IPS-NIHi7 (cell line): ENCODE results near the gene TBL1X.

Source experiments
- DNase-seq: peaks from one replicate; pipeline ENCODE4 v3.0.0; 2012; ENCODE audit warnings: mixed read lengths; ENCODE audit errors: extremely low spot score

Gene TBL1X

DNA sequence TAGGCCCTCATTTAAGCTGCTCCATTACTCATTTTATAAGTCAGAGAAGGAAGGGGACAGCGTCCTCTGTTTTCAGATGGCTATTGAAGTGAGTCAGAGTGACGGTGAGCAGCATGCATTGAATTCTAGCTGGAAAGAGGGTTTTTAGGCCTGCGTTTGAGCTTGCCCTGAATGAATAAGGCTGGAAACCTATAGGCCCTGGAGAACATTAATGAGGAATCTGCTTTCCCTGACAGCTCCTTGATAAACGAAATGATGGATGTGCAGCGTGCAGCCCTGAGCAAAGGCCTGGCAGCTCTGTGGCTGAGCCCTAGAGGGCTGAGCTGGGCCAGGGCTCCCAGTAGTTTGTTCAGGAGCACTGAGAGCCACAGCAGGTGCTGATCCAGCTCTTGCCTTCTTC is 33.4 kb downstream of the TBL1X start:
- DNase-seq: no peak

DNA sequence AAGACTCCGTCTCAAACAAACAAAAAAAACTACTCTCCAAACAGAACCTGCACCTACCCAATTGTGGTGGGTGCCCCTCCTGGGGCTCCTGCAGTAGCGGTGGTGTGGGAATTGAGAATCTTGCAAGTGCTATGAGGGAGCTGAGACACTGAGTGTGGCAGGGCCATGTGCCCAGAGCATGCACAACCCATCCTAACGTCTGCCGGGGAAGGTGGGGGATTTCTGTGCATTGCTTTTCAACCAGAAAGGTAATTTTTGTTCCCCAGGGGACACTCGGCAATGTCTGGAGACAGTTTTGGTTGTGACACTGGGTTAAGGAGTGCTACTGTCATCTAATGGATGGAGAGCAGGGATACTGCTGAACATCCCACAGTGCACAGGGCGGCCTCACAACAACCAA is 35.7 kb downstream of the TBL1X start:
- DNase-seq: no peak

DNA sequence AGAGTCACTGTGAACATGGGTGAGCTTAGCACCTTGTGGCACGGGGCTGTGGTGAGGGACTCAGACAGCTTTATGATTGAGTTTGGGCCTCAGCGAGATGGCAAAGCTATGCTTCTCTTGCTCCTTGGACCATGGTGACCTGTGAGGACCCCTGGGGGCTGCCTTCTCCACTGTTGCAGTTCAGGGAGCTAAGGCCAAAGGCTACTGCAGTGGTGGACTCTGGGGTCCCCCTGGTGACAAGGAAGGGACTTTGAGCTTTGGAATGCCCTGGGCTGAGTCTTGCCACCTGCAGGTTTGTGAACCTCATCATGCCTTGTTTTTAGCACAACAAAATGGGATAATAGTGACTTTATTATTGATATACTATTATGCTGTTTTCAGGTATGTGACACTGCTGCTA is 36.5 kb downstream of the TBL1X start:
- DNase-seq: peak; percentile 22

DNA sequence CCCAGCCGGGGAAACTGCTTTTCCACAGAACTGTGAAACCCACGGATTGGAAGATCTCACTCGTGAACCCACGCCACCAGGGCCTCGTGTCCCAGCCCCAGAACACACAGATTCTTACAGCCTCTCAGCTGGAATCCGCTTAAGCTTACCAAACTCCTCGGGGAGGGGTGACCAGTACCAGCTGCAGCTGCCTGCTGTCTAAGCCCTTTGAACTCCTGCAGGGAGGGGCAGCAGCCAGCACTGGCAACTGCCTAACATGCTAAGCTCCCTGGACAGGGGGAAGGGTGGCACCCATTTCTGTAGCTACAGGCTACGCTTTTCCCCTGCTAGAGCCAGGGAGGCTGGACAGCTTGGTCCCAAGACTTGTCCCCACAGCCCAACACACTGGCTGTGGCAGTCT is 38.4 kb downstream of the TBL1X start:
- DNase-seq: no peak

DNA sequence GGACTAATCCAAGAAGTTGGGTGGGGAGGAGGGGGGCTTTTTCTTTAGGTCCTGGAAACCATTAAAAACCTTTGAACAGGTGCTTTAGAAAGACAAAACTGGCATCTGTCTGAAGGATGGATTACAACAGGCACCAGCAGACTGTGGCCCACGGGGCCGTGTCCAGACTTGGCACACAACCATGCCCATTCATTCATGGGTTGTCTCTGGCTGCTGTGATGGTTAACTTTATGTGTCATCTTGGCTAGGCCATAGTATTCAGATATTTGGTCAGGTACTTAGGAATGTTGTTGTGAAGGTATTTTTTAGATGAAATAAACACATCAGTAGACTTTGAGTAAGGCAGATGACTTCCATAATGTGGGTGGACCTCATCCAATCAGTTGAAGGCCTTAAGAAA is 45.5 kb downstream of the TBL1X start:
- DNase-seq: no peak

DNA sequence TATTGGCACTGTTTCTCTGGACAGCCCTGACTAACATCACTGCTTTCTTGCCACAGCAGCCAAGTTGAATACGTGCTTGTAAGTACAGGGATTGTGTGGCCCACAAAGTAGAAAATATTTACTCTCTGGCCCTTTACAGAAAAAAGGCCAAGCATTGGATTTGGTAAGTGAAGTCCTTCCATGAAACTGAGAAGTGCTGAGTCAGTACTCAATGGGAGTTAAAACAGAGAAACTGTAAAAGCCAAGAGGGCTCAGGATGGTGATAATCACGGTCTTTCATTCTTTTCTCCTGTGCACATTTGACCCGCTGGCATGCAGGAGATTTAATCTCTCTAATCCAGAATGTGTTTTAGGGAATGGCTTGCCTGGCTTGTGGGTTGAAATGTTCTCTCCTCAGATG is 46.1 kb downstream of the TBL1X start:
- no peak for DNase-seq

DNA sequence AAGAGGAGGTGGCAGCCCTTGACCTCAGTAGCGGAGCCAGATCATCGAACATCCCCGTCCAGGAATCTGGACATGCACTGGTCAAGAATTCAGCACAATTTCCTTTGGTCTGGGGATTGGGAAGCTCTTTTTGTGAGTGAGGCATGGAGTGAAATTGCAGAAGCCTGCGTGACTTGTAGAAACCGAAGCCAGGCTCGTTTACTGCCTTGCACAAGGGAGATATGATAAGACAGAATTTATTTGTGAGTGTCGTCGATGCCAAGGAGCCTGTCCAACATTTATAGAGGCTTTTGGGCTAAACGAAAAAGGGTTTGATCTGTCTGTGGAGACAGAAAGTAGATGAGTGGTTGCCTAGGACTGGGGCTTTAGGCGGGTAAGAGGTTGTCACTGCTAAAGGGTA is 50.6 kb downstream of the TBL1X start:
- no peak for DNase-seq

DNA sequence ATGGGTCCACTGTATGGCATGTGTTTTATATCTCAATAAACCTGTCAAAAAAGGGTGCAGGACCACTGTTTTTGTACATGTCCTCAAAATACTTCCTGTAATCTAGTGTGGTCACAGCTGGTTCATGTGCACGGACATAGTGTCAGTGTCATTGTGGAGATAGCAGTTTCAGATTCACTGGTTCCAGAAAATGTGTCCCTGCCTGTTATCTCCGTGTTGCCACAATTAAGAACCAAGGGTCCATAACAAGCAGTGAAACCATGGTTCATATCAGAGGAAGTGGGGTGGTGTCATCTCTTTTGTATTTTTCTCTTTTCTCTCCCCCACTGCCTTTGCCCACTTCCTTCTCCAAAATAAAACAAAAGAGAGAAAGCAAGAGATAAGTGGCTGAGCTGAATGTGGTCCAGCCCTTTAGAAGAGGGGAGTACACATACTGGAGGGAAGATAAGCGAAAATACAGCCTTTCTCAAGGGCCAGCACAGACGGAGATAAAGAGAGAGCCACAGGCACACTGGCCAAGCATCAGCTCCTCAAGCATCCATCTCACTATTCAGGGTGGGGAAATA is 51.2 kb downstream of the TBL1X start:
- no peak for DNase-seq

DNA sequence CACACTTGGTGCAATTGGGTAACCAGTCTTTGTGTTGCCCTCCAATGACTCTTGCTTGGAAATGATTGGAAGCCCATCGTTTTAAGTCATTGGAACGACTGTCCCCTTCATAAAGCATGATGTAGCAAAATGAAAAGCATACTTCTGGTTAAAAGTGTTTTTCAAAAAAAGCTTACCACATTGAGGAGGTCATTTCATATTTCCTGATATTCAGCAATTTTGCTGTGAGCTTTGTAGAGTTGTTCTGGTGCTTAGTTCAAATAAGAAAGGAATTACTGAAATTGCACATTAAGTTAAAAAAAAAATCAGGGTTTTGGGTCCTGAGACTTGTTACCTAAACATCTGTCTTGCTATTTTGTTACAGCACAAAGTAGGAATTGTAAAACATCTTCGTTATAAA is 51.8 kb downstream of the TBL1X start:
- DNase-seq: no peak

DNA sequence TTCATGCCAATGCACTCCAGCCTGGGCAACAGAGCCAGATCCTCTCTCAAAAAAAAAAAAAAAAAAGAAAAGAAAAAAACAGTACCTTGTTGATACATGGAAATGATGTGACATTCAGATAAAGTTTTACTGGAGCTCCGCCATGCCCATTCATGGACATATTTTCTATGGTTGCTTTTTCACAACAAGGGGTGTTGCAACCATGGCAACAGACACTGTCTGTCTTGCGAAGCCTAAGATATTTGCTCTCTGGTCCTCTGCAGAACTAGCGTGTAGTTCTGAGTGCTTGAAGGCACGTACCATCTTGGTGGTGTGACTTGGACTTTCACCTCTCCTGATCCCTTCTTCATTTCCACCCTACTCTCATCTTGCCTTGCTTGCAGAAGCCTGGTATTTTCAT is 53.2 kb downstream of the TBL1X start:
- no peak for DNase-seq

DNA sequence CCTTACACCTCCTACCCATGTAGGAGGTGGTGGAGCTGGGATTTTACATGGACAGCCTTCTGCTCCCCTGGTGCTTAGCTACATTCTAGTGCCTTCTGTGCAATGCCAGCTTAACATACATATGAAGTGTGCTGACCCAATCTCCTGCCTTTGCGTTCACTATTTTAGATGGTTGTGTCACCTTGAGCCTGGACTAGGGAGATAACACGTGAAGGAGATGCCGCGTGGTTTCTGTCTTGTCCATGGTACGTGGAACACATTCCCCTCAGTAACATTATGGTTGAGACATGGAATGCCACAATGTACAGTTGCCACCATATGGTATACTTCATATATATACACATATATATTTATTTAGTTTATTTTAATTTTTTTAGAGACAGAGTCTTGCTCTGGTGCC is 54.0 kb downstream of the TBL1X start:
- no peak for DNase-seq

DNA sequence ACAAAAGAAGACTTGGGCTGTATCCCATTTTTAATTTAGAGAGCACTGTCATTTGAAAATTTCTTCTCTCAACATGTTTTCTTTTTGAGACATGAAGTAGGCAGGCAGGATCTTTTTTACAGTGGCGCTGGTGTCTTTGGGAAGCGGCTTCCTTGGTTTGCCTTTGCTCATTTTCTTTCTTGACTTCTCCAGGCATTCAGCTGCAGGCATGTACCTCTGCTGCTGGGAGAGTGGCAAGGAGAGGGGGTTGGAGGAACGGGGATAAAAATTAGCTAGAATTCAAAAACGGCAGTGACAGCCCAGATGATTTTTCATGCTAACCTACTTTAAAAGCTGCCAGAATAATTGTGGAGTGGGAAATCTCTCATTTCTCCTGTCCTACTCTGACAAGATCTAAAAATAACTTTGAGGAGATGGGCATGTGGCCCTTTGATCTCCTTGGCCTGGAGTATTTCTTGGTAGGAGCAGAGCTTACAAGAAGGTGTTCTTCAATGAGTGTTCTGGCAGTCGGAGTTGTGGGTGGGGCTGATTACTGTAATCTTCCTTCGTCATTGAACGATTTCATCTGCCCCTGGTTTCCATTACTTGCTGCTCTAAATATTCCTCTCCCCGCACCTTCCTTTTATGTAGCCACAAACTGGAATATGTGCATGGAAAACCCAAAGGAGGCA is 54.8 kb downstream of the TBL1X start:
- DNase-seq: no peak

DNA sequence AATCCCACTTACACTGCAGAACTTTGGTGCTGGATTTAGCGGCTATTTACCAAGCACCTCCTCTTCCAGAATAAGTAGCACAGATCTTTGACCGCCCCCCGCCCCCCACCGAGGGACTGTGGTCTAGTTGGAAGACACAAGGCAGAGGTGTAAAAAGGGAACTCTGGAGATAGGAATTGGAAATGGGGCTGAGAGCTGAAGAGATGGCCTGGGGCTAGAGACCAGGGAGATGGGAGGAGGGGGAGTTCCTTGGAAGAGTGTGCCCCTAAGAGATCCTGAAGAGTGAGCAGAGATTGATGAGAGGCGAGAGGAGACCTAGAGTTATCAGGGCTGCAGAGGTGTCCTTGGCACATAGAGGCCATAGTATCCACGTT is 55.3 kb downstream of the TBL1X start:
- no peak for DNase-seq

DNA sequence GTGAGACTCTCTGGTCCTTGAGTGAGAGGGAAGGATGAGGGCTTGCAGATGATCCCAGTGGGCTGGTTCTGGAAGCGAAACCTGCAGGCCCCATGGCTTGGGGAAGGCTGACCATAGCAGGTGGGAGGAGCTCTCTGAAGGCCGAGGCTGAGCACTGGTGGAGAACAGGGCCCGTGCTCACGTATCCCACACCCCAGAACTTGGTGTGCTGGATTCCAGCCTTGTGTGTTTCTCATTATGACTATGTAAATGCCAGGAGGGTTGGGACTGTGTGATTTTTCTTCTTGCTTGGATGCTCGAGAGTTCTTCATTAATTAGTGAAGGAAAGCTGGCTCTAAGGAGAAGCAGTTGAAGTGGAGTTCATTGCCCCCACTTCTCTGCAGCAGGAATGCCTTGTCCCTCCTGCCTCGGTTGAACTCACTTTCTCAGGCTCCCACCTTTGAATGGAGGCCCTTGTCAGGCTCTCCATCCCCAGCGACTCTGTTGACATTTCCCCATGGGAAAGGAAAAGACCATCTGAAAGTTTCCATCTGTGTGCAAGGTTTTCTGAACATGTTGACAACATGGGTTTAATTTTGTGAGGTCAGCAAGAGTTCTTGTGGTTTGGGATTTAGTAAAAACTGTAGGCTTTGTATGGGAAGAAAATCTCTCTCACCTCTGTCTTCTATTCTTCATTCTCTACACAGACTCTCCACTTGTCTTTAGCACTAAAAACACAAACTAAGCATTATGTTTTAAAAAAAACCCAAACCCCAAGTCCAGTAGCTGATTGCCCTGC is 57.7 kb downstream of the TBL1X start:
- DNase-seq: no peak

DNA sequence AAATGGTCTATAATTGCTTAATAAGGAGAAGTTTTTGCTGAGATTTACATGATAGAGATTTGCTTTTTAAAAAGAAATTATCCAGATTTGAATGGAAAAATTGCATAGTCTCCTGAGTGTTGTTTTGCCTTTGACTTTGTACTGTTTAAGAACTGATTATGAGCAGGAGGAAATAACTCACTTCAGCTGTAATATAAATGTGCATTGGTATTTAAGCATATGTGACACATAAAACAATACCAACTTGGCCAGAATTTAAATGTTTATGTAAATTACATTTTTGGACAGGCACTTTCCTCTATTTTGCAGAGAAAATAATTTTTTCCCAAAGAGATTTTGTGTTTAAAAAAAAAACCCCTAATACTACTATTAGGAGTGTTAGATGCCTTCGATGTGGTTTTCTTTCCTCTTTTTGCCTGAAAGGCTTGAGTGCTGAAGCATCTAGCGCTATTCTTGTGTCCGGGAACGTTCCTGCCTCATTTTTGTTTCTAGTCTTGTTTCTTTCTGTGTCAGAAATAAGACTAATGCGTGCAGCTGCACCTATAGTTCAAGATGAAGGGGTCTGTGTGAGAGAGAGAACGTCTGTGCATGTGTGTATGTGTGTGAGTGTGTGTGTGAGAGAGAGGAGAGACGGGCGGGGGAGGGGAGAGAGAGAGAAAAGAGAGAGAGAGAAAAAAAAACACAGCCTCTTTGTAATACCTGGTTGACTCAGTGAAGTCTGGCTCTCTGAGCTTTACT is 60.8 kb downstream of the TBL1X start:
- no peak for DNase-seq

DNA sequence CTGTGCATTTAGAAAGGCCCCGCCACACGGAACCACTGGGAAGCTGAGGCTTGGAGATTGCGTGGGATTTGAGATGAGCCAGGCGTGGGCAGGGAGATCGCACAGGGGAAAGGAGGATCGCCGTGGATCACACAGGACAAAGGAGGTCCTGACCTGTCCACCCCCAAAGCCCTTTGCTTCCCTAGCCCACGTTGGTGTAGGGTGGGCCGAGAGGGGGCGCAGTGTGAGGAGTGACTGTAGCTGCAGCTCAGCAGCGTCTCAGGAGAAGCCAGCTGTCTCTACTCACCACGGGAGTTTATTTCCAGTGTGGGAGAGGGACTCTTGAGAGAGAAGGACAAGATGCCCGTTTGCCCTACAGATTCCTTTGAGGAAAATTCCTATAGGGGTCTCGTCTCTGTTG is 62.1 kb downstream of the TBL1X start:
- DNase-seq: no peak

DNA sequence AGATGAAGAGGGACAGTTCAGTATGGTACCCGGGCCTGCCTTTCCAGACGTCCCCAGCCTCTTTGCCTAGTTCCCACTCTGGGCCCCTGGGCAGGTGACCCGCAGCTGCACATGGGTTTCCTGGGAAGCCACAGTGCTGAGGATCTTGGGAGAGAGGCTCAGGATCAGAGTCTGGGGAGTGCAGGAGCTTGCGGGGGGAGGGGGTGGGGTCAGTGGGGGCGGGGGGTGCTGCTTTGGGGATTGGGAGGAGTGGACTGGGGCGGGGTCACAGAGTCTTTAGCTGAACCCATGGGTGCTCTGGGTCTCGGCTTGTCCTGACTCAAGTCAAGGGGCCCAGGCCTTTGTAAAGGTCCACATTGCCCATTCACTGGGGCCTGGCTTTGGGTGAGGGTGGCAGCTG is 63.6 kb downstream of the TBL1X start:
- no peak for DNase-seq

DNA sequence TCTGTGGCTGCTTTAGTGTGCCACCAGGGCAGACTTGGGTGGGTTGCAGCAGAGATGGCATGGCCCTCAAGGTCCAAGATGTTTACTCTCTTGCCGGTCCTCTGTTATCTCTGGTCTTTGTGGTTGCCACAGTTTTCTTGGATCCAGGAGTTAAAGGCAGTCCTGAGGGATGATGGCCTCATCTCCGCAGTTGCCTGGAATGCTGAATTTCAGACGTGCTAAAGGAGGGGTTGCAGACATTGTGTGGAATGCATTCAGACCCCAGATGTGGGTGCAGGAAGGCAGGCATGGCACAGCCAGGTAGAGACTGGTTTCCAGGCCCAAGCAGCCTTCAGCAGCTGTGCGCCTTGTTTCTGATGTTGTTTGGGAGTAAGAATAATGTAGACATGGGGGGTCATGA is 64.4 kb downstream of the TBL1X start:
- DNase-seq: no peak

DNA sequence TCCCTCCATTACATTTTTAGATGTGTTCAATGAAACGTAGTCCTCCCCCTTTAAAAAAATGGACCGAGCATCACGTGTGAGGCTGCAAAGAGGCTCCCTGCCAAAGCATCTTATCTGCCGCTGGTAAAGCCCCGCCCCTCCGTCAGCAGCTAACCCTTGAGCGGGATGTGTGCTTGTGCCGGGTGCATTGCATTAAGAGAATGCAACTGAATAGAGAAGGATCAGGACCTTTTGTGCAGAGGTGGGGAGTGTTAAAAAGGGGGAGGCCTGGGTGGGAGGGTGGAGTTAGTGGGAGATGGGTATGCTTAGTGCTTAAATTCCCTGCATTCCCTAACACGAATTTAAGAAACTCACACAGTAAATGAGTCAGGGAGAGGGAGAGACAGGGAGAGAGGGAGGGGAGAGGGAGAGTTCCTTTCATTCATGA is 66.0 kb downstream of the TBL1X start:
- DNase-seq: peak; percentile 73

DNA sequence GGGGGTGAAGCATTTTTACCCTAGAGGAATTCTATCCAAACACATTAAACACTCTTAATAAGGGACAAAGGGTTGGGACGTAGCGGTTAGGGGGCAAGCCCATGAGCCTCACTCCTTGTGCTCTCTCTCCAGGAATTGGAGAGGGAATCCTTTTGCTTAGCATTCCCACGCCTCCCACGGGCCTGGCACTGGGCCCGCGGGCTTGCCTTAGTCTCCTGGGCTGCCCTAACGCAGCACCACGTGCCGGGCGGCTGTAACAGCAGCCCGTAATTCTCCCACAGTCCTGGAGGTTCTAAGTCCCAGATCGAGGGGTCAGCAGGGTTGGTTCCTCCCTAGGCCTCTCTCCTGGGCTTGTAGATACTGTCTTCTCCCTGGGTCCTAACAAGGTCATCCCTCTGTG is 67.5 kb downstream of the TBL1X start:
- DNase-seq: no peak

DNA sequence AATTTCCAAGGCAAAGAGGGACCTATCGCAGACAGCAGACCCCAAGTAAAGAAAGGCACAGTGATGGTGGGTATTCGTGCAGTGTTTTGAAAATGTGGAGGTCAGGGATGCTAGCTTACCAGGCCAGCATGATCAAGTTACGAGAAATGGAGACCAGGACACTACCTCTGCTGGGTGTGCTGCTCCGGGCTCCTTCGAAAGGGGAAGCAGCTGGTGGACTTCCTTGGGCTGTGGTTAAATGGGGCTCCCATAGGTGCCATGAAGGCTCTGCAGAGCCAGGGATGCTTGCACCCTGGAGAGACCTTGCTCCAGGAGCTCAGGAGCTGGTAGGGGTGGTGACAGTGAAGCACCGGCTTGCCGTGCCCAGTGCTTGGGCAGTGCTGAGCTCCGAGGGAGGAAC is 68.8 kb downstream of the TBL1X start:
- DNase-seq: no peak

DNA sequence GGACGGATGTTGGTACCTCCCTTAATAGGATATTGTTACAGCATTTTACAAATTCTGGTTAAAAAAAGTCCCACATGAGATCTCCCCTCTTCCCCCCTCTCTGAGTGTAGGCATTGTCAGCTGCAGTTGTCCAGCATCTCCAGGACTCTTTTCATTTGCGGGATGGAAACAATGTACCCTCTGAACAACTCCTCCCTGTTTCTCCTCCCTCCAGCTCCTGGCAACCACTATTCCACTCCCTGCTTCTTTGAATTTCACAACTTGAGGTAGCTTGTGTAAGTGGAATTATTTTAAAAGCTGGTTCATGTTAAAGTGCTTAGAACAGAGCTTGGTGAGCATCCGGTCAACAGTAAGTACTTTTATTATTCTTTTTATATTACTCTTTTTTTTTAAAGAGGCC is 69.8 kb downstream of the TBL1X start:
- no peak for DNase-seq

DNA sequence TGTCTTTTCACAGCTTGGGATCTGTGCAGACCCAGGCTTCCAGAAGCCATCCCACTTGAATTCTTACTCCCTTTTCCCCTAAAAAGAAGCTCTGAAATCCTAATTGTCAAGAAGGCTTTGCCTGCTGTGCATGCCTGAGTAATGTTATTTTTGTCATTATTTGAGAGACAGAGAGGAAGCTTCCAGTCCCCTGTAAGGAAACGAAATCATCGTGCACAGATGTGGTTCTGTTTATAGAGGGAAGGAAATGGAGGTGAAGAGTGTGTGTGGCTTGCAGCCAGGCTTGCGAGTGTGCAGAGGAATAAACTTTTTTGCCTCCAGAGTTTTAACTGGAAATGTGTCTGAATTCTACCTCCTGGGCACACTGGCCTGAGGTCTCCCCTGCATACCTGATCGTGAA is 70.2 kb downstream of the TBL1X start:
- DNase-seq: no peak
